ENCODE measurements around the gene RNF121. TPM values are rescaled to one million over a fixed set of nuclear protein-coding genes. Genes with fewer than 3 reads are reported as not detected.

The RNF121 gene
- total RNA-seq, 1 donor from 2014 or later: 55.4 TPM

- H3K27ac Mint-ChIP-seq: peak overlapping the region; percentile 30
- H3K9me3 Mint-ChIP-seq: no peaks in the 10 kb centered on the region
- peaks cover 6% of the 10 kb centered on the region for H3K36me3 Mint-ChIP-seq
- no peak for DNase-seq (ENCODE audit: low spot score in 2 of 2, unreplicated experiment in 2 of 2)
- H3K27me3 Mint-ChIP-seq (ENCODE audit: low read depth): no peaks in the 10 kb centered on the region
- H3K4me1 Mint-ChIP-seq: peaks cover 9% of the 10 kb centered on the region
- no peak overlapping the region for H3K4me3 Mint-ChIP-seq
- no peak for TF ChIP-seq CTCF (IDR thresholded peaks at IDR 0.05; ENCODE audit: unreplicated experiment)
Measured at GRCh38 chr11:71948314-71949027, 19.6 kb downstream of the RNF121 start.

GRCh38 chr11:71949034-71949433 is 20.2 kb downstream of the RNF121 start:
- H3K9me3 Mint-ChIP-seq: no peaks in the 10 kb centered on the region
- no peak for DNase-seq (ENCODE audit: low spot score in 2 of 2, unreplicated experiment in 2 of 2)
- H3K4me3 Mint-ChIP-seq: no peak overlapping the region
- no peak overlapping the region for H3K27ac Mint-ChIP-seq
- TF ChIP-seq CTCF (IDR thresholded peaks at IDR 0.05; ENCODE audit: unreplicated experiment): no peak
- H3K27me3 Mint-ChIP-seq (ENCODE audit: low read depth): no peaks in the 10 kb centered on the region
- peaks cover 9% of the 10 kb centered on the region for H3K4me1 Mint-ChIP-seq
- peaks cover 6% of the 10 kb centered on the region for H3K36me3 Mint-ChIP-seq

DNA sequence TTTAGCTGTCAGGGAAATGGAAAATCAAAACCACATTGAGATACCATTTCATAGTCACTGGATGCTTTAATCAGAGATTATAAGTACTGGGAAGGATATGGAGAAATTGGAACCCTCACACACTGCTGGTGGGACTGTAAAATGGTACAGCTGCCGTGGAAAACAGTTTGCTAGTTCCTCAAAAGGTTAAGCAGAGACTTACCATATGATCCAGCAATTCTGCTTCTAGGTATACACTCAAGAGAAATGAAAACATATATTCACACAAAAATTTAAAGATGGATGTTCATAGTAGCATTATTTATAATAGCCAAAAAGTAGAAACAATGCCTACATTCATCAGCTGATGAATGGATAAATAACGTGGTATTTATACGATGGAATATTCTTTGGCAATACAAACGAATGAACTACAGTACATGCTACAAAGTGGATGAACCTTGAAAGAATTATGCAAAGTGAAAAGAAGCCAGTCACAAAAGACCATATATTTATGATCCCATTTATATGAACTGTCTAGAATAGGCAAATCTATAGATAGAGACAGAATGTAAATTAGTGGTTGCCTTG is 23.0 kb downstream of the RNF121 start:
- no peak for TF ChIP-seq CTCF (IDR thresholded peaks at IDR 0.05; ENCODE audit: unreplicated experiment)
- no peak for DNase-seq (ENCODE audit: low spot score in 2 of 2, unreplicated experiment in 2 of 2)
- Mint-ChIP-seq H3K4me1 (peaks cover 9% of the 10 kb centered on the region), H3K4me3 (no peak overlapping the region), H3K27ac (no peak overlapping the region), H3K9me3 (no peaks in the 10 kb centered on the region), H3K36me3 (peaks cover 2% of the 10 kb centered on the region), H3K27me3 (ENCODE audit: low read depth) (no peaks in the 10 kb centered on the region)

DNA sequence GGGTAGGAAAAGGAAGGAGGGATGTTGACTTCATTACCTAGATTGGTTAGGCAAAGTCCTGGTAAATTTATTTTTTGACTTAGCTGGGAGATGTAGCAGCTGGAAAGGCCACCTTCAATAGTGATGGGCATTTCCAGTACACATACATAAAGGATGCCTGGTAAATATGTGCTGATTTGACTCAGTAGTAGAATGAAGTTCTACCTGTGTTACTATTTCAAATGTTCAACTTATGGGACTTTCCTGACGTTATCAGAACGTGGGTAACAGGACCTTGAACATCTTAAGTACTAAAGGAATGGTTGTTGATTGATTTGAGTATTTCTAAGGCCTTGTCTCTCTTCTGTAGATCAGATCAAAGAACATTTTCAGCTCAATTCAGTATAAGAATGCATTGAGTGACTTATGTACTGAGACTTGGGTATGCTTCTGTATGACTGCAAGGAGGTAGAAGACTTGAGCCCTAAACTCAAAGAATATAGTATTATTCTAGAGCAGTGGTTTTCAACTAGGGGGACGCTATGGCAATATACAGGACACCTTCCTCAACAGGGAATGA is 27.1 kb downstream of the RNF121 start:
- no peak overlapping the region for H3K4me3 Mint-ChIP-seq
- no peaks in the 10 kb centered on the region for H3K27me3 Mint-ChIP-seq (ENCODE audit: low read depth)
- TF ChIP-seq CTCF (IDR thresholded peaks at IDR 0.05; ENCODE audit: unreplicated experiment): no peak
- no peak for DNase-seq (ENCODE audit: low spot score in 2 of 2, unreplicated experiment in 2 of 2)
- peaks cover 3% of the 10 kb centered on the region for H3K9me3 Mint-ChIP-seq
- H3K27ac Mint-ChIP-seq: no peak overlapping the region
- peaks cover 12% of the 10 kb centered on the region for H3K36me3 Mint-ChIP-seq
- H3K4me1 Mint-ChIP-seq: no peaks in the 10 kb centered on the region

DNA sequence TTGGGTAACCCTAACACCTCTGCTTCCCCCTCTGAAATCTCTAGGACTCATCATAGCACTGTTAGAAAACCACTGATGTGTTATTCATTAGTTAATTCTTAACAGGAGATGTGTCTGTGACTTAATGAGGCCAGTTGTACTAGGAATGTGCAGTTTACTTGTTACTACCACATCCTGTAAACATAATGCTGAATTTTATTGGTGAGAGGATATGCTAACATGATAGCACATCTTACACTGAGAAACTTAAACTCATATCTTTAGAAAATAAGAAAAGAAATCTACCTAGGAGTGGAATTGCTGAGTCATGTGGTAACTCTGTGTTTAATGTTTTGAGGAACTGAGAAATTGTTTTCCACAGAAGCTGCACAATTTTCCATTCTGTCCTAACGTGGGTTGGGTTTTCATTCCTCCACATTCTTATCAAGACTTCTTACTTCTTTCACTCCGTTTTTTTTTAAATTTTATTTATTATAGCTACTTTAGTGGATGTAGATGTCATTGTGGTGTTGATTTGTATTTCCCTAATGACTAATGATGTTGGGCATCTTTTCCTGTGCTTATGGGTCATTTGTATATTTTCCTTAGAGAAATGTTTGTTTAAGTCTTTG is 33.7 kb downstream of the RNF121 start:
- DNase-seq (ENCODE audit: low spot score in 2 of 2, unreplicated experiment in 2 of 2): no peak
- peaks cover 37% of the 10 kb centered on the region for H3K36me3 Mint-ChIP-seq
- no peaks in the 10 kb centered on the region for H3K27me3 Mint-ChIP-seq (ENCODE audit: low read depth)
- no peak for TF ChIP-seq CTCF (IDR thresholded peaks at IDR 0.05; ENCODE audit: unreplicated experiment)
- no peaks in the 10 kb centered on the region for H3K4me1 Mint-ChIP-seq
- H3K4me3 Mint-ChIP-seq: no peak overlapping the region
- H3K27ac Mint-ChIP-seq: no peak overlapping the region
- peaks cover 6% of the 10 kb centered on the region for H3K9me3 Mint-ChIP-seq

Measured in mesothelial cell of epicardium (in vitro differentiated cells).